HUES6 (cell line): ENCODE results near the gene BBS9.
"Not testable (repeated sequence)": the region's sequence is repeated elsewhere in the genome, so short reads cannot be mapped to it uniquely, and the experiment has no call there.

Experiments used
- H3K27ac ChIP-seq: 2 replicates; pipeline ENCODE4 v1.7.0; 2013; ENCODE audit warnings: low read depth, mild to moderate bottlenecking, low read length, inconsistent platforms
- H3K27me3 ChIP-seq: 2 replicates; pipeline ENCODE4 v1.6.1; 2013; ENCODE audit warnings: low read length; ENCODE audit not compliant: control insufficient read depth, insufficient read depth
- H3K36me3 ChIP-seq: 2 replicates; pipeline ENCODE4 v1.6.1; 2013; ENCODE audit warnings: low read length; ENCODE audit not compliant: control insufficient read depth, insufficient read depth
- H3K4me1 ChIP-seq: 2 replicates; pipeline ENCODE4 v1.6.1; 2013; ENCODE audit warnings: low read length; ENCODE audit not compliant: control insufficient read depth, insufficient read depth
- H3K4me3 ChIP-seq: 2 replicates; pipeline ENCODE4 v1.5.1; 2013; ENCODE audit warnings: low read depth, low read length
- H3K9ac ChIP-seq: one replicate; pipeline ENCODE4 v1.6.1; 2013; ENCODE audit warnings: mild to moderate bottlenecking, low read length
- H3K9me3 ChIP-seq: 2 replicates; pipeline ENCODE4 v1.6.1; 2013; ENCODE audit warnings: low read depth, low read length; ENCODE audit not compliant: control insufficient read depth, insufficient read depth

Gene BBS9

DNA sequence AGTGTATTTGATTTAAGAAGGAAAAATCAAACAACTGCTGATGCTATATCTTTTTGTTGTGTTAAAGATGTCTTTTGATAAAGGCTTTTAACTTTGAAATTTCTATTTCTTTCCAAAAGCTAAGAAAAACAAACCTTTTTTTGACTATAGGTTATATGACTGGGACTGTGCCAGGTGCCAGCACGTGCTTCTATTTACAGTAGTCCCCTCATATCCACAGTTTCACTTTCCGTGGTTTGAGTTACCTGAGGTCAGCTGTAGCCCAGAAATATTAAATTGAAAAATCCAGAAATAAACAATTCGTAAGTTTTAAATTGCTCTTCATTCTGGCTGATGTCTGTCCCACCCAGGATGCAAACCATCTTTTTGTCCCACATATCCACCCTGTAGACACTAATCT lies 104.3 kb downstream of the BBS9 start:
- Histone ChIP-seq H3K9me3 (no peaks in the 10 kb centered on the region), H3K4me3 (no peak overlapping the region), H3K4me1 (no peaks in the 10 kb centered on the region), H3K36me3 (no peaks in the 10 kb centered on the region), H3K27me3 (no peaks in the 10 kb centered on the region), H3K9ac (no peak overlapping the region), H3K27ac (no peak overlapping the region)

DNA sequence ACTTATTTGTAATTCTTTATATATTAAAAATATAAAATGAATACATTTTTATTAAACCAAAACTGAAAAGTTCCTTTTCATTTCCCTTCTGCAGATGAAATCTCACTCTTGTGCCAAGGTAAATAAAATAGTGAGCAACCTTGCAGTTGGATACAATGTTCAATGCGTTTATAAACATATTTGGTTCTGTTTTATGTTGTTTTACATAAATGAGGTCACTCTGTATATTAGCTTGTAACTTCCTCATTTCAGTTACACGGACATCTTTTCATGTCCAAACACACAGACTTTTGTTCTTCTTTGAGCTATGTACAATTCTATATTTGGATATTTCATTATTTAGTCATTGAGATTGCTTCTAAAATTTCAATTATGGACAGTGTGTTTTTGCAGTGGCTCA lies 107.7 kb downstream of the BBS9 start:
- no peak overlapping the region for H3K4me3 ChIP-seq

DNA sequence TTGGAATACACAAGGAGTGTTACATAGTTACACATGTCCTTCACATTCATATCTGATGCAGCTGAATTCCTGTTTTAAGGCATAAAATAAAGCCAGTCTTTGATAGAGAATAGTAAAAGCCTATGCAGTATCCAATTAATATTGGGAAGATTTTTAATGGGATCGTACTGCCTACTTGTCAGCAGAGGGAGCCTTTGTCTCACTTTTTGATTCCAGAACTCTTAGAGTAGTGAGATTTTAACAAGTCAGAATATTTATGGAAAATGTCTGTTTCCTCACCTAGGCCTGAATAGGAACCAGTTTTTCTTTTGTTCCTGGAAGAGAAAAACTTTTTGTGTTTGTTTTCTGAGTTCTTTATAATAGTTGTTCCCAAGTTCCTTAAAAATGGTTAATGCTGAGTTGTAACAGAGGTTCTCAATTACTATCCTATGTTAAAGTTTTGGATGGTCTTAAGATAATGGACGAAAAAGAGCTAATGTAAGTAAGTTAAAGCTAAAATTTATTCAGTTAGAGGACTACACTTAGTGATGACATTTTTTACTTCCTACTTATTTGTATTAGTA lies 114.0 kb downstream of the BBS9 start:
- no peaks in the 10 kb centered on the region for H3K9me3 ChIP-seq
- no peak overlapping the region for H3K9ac ChIP-seq
- H3K4me3 ChIP-seq, result no peak overlapping the region
- no peaks in the 10 kb centered on the region for H3K36me3 ChIP-seq
- no peaks in the 10 kb centered on the region for H3K4me1 ChIP-seq
- no peak overlapping the region for H3K27ac ChIP-seq
- H3K27me3 ChIP-seq, result no peaks in the 10 kb centered on the region

More for the DNA sequence above, 107.7 kb downstream of the BBS9 start:
- Histone ChIP-seq H3K4me1 (no peaks in the 10 kb centered on the region), H3K9me3 (no peaks in the 10 kb centered on the region), H3K27me3 (no peaks in the 10 kb centered on the region), H3K27ac (no peak overlapping the region), H3K9ac (no peak overlapping the region), H3K36me3 (no peaks in the 10 kb centered on the region)

DNA sequence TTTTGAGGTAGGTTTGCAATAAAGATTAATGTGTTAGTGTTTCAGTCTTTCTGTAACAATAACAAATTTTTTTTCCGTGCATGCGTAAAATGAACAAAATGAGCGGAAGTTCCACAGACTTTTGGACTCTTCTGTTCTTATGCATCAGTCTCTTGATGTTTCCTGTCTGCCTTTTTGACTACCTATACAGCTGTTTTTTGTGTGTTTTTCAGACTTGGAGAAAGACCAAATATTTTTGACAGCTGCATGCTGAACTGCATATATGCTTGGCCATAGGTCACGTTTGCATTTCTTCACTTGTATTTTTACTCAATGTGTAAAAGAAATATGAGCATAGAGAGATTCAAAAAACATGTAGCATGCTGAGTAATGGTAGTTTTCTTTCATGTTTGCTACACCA lies 119.3 kb downstream of the BBS9 start:
- no peak overlapping the region for H3K27ac ChIP-seq

DNA sequence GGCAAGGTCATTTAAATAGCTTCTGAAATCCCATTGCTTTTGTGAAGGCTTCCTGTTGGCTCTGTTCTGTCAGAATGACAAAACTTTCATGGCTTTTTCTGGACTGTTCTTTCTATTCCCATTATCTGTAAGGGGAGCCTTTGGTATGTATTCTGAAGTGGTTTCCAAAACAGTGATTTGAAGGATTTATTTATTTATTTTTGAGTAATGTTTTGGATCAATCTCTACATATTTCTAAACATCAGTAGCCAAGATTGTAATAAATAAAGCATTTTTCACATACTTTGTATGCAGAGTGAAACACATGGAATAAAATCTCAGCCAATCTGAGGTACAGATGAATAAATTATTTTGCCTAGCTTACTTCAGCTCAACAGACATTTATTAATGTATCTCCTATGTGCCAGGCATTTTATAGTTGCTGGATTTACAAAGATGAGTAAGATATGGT lies 121.1 kb downstream of the BBS9 start:
- Histone ChIP-seq H3K9ac (no peak overlapping the region), H3K4me3 (no peak overlapping the region), H3K4me1 (no peaks in the 10 kb centered on the region; the same call in 1 of the 2 replicates), H3K36me3 (no peaks in the 10 kb centered on the region), H3K9me3 (peaks cover 5% of the 10 kb centered on the region; the same call in 1 of the 2 replicates), H3K27ac (no peak overlapping the region), H3K27me3 (no peaks in the 10 kb centered on the region)

More for the DNA sequence above, 119.3 kb downstream of the BBS9 start:
- Histone ChIP-seq H3K4me1 (no peaks in the 10 kb centered on the region), H3K27me3 (no peaks in the 10 kb centered on the region), H3K9me3 (peaks cover 5% of the 10 kb centered on the region; the same call in 1 of the 2 replicates), H3K4me3 (no peak overlapping the region), H3K36me3 (no peaks in the 10 kb centered on the region), H3K9ac (no peak overlapping the region)

DNA sequence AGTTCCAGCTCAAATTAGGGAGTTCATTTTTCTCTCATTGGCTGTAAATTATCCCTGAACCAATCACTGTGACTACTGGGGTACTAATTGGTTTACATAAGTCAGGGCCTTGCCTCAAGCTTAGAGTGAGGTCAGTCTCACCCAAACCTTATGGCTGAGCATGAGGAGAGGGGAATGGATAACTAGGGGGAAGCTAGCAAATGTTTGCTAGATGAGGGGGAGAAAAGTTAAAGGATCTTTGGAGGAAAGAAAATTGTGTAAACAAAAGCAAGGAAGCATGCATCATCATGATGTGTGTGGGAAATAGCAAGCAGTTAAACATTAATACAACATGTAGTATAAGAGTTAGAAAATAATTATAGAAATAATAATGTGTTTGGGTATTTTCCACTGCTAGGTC lies 121.9 kb downstream of the BBS9 start:
- Histone ChIP-seq H3K36me3 (no peaks in the 10 kb centered on the region), H3K9me3 (peaks cover 5% of the 10 kb centered on the region; the same call in 1 of the 2 replicates), H3K27me3 (no peaks in the 10 kb centered on the region), H3K4me3 (no peak overlapping the region), H3K9ac (no peak overlapping the region), H3K4me1 (no peaks in the 10 kb centered on the region; the same call in 1 of the 2 replicates), H3K27ac (no peak overlapping the region)

DNA sequence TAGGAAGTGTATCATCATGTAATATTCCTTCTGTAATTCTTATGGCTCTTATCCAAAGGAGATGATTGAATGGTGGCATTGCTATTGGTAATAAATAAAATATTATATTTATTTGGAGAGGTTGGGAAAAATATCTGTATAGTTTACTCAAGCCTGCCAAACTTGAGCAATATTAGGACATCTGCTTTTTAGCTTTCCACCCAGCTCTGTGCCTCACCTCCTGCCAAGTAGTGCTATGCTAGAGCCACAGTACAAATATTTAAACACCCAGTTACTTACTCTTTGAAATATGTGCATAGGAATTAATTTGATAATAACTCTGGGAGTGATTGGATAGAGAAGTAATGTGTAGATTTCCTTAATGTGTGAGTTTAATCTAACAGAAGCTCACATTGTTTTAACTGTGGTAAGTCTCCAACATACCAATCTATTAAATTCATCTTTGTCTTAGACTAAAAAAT lies 129.2 kb downstream of the BBS9 start:
- Histone ChIP-seq H3K9me3 (no peaks in the 10 kb centered on the region), H3K9ac (no peak overlapping the region), H3K4me1 (peaks cover 15% of the 10 kb centered on the region), H3K27ac (no peak overlapping the region), H3K36me3 (no peaks in the 10 kb centered on the region), H3K27me3 (no peaks in the 10 kb centered on the region), H3K4me3 (no peak overlapping the region)

DNA sequence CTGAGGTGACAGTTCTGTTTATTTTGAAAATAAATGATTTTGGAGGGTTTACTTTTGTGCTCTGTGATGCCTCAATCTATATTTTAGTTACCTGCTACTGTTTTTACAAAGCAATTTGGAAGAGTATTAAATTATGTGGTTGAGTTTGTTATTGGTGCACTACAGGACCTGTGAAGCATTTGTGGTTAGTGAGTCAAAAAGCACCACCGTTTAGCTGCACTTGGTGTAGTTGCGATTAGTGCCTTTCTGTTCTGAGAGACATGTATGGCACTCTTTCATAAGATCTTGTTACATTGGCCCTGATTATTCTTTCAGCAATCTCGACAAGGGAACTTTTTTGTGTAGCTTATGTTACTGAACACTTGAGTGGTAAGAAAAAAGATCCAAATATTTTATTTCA lies 132.2 kb downstream of the BBS9 start:
- Histone ChIP-seq H3K36me3 (no peaks in the 10 kb centered on the region), H3K27ac (no peak overlapping the region), H3K9ac (no peak overlapping the region)

DNA sequence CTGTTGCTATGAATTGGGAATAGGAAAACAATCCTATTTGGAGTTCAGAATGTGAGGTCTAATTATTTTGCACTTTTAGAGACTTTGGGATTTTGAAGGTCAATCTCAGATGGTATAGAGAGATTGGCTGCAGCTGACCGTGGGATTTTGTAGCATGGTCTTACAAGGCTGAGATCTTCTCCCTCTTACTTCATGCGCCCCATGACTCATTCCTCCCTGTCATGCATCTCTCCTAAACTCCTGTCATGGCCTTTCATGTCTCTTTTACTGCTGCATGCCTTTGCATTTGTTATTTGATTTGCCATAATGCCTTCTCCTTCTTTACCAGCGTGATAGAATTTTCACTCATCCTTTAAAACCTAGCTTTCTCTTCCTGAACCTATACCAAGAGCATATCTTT lies 133.1 kb downstream of the BBS9 start:
- no peaks in the 10 kb centered on the region for H3K27me3 ChIP-seq
- no peaks in the 10 kb centered on the region for H3K9me3 ChIP-seq
- H3K9ac ChIP-seq, result no peak overlapping the region
- no peaks in the 10 kb centered on the region for H3K36me3 ChIP-seq
- peaks cover 15% of the 10 kb centered on the region for H3K4me1 ChIP-seq
- no peak overlapping the region for H3K27ac ChIP-seq
- no peak overlapping the region for H3K4me3 ChIP-seq

More for the DNA sequence above, 132.2 kb downstream of the BBS9 start:
- Histone ChIP-seq H3K4me1 (peaks cover 15% of the 10 kb centered on the region), H3K4me3 (no peak overlapping the region), H3K9me3 (no peaks in the 10 kb centered on the region), H3K27me3 (no peaks in the 10 kb centered on the region)

DNA sequence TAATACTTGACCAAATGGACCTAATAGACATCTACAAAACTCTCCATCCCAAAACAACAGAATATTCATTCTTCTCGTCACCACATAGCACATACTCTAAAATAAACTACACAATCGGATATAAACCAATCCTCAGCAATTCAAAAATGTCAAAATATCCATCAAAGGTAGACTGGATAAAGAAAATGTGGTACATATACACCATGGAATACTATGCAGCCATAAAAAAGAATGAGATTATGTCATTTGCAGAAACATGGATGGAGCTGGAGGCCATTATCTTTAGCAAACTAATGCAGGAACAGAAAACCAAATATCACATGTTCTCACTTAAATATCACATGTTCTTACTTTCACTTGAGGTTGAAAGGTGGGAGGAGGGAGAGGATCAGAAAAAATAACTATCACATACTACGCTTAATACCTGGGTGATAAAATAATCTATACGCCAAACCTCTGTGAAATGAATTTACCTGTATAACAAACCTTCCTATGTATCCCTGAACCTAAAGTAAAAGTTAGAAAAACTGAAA lies 142.5 kb downstream of the BBS9 start:
- not testable (repeated sequence) for H3K27me3 ChIP-seq, H3K36me3 ChIP-seq, H3K9ac ChIP-seq, H3K4me1 ChIP-seq, H3K9me3 ChIP-seq, H3K27ac ChIP-seq, H3K4me3 ChIP-seq

DNA sequence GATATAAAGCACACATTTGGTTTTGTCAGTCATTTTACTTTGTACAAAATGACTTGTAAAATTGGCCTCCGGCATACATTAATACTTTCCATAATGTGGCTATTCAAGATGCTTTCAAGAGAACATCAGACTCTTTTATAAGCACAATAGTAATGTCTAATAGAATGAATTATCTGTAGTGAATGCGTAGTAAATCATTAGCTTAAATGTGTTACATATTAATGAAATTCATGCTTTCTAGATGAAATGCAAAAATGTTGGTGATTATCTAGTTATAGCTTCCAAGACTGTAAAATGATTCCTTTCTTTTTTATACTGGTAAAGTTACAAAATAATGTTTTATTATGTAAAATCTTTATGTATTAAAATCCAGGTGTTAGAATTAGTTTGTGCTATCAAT lies 144.0 kb downstream of the BBS9 start:
- no peaks in the 10 kb centered on the region for H3K27me3 ChIP-seq
- H3K9ac ChIP-seq, result no peak overlapping the region
- H3K4me1 ChIP-seq, result no peaks in the 10 kb centered on the region
- no peaks in the 10 kb centered on the region for H3K36me3 ChIP-seq
- no peak overlapping the region for H3K4me3 ChIP-seq
- peaks cover 10% of the 10 kb centered on the region for H3K9me3 ChIP-seq
- H3K27ac ChIP-seq, result no peak overlapping the region
